ENCODE measurements around the gene SLC17A9.
"Not testable (repeated sequence)": the region's sequence is repeated elsewhere in the genome, so short reads cannot be mapped to it uniquely, and the experiment has no call there.

SLC17A9 gene

DNA sequence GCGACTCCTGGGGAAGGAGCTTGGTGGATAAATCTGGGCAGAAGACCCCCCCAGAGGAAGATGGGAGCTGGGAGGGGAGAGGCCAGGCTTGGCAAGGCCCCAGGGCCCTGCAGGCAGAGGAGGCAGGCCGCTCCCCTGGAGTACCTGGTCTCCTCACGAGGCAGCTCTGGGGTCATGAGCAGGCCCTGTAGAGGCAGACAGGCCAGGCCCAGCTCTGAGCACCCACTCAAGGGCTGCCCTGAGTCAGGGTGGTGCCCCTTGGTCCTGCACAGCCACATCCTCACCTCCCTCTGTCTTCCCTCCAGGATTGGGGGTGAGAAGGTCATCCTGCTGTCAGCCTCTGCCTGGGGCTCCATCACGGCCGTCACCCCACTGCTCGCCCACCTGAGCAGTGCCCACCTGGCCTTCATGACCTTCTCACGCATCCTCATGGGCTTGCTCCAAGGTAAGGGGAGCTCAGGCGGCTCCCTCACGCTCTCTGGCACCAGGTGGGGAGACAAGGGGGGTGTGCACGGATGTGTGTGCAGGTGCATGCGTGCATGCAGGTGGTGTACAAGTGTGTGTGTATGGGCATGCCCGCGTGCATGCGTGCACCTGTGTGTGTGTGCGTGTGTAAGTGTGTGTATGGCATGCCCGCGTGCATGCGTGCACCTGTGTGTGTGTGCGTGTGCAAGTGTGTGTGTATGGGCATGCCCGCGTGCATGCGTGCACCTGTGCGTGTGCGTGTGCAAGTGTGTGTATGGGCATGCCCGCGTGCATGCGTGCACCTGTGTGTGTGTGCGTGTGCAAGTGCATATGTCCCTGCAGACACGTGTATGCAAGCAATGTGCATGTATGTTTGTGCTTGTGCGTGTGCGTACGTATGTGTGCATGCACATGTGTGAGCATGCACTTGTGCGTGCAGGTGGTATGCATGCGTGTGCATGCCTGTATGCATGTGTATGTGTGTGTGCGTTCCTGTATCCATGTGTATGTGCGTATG is 4.9 kb downstream of the SLC17A9 start:
- no peak for DNase-seq (ENCODE audit: low read depth)

DNA sequence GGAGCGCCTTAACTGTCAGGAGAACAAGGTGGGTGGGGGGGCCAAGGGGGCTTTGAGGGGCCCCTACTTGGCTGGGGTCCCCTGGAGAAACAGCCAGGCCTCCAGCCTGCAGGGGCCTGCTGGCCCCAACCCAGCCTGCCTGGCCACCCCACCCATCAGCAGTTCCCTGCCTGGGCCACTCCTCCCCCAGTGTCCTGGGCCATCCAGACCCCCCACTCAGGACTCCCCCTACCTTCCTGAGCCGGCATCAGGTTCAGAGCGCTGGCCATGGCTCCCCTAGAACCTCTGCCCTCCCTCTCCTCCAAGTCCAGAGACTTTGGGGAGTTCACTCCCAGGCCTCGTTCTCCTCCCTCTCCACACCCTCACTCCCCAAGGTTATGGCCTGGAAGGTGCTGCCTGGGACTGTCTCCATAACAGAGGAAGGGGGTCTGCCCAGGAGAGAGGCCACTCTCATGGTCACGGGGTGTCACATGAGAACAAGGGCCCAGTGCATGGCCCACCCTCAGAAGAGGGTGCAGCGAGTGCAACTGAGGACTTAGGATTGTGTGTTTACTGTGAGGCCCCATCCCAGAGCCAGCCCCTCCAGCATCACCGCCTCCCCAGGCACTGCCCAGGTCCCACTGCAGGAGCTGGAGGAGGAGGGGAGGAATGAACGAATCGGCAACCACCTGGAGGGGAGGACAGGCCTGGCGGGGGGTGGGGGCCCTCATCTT is 6.0 kb downstream of the SLC17A9 start:
- DNase-seq (ENCODE audit: low read depth), result no peak

DNA sequence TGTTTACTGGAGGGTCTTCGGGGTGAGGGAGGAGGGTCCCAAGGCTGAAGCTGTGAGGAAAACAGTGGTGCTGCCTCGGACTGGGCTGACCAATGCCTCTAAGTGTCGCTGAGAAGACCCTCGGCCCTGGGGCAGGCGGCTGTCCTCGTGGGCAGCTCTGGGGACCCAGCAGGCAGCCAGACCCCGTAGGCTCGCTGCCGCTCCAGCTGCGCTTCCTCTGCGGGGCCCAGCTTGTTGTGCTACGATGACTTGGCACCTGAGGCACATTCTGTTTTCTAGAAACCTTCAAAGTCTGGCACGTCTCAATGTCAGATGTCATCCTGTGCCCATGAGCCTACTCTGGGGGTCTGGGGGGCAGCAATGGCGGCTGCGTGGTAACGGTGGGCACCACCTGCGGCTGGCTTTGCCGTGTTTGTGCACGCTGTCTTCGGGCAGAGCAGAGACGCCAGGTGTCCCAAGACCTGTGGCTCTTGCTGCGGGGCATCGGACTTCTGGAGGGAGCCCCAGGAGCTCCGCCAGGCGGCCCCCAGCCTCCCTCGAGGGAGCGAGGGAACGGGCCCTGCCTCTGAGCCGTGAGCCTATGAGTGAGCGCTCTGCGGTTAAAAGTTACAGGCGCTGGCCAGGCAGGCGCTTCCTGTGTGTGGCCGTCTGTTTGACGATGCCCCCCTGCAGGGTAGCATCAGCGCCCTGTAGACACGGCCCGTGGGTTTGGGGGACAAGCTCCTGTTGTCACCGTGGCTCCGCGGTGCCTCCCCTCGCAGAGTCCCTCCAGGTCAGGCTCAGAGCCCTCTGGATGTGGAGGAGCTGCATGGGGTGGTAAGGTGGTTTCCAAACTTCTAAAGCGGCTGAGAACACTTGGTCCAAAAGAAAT is 6.8 kb downstream of the SLC17A9 start:
- DNase-seq (ENCODE audit: low read depth), result no peak

DNA sequence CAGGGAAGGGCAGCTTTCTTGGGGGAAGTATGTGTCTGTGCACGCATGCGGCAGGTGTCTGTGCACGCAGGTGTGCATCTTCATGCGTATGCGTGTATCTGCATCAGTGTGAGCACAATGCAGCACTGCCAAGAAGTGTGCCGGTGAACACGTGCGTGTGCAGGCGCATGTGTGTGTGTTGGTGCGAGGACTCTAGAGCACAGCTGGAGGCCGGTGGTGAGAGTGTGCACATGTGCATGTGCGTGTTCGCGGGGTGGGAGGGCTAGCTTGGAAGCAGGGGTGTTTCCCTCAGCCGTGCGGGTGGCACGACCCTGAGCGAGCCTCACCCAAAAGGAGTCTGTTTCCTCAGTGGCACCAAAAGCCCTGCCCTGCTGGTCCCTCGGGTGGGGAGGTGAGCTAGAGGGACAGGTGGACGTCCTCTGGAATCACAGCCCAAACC is 7.5 kb downstream of the SLC17A9 start:
- no peak for DNase-seq (ENCODE audit: low read depth)

DNA sequence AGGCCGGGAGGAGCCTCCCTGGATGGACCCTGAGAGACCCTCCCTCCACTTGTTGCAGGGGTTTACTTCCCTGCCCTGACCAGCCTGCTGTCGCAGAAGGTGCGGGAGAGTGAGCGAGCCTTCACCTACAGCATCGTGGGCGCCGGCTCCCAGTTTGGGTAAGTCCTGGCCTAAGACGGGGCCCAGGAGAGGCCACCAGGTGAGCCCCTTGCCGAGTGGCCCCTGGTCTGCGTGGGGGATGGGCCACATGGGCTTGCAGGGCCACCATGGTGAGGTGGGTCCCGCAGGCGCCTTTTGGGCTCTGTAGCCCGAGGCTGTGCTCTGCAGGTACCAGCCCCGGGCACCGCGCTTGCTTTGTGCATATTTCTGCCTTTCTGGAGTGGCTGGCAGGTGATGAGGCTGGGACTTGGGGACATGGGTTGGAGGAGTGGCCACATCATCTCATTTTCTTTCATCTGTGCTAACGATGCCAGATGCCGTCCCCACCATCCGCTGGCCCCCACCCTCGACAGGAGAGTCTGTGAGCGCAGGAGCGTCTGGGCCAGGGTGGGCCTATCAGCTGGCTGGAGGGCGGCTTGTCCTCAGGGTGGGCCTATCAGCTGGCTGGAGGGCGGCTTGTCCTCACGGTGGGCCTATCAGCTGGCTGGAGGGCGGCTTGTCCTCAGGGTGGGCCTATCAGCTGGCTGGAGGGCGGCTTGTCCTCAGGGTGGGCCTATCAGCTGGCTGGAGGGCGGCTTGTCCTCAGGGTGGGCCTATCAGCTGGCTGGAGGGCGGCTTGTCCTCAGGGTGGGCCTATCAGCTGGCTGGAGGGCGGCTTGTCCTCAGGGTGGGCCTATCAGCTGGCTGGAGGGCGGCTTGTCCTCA is 8.2 kb downstream of the SLC17A9 start:
- not testable (repeated sequence) for DNase-seq (ENCODE audit: low read depth)

DNA sequence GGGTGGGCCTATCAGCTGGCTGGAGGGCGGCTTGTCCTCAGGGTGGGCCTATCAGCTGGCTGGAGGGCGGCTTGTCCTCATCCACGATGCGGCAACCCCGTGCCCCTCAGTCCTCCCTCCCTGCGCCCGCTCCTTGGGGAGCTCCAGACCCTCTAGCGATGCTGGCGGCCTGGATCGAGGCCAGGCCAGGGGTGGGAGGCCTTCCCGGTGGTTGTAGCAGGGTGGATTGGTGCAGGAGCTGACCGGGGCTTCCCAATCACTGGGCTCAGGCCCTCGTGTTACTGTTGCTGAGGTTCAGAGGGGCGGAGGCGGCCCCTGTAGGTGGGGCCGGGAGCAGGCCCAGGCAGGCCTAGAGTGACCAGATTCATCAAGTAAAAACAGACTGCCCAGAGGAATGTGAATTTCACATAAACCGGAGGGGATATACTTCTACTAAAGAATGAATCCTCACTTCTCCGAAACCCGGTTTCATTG is 8.8 kb downstream of the SLC17A9 start:
- DNase-seq (ENCODE audit: low read depth), result no peak

DNA sequence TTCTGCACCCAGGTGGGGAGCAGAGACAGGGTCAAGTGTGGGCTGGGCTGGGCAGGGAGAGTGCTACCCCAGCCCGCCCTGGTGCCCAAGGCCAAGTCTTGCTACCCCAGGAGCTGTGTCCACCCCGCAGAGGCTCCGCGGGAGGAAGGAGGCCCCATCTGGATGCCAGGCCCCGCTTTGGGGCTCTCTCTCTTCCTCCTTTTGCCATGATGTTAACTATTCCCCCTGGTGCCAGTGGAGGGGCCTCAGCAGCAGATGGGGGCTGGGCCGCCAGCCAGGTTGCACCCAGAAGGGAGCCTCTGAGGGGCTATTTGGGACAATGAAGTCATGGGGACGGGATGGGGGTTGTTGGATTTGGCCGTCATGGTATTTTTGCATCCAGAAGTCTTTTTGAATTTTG is 9.3 kb downstream of the SLC17A9 start:
- DNase-seq (ENCODE audit: low read depth), result no peak

DNA sequence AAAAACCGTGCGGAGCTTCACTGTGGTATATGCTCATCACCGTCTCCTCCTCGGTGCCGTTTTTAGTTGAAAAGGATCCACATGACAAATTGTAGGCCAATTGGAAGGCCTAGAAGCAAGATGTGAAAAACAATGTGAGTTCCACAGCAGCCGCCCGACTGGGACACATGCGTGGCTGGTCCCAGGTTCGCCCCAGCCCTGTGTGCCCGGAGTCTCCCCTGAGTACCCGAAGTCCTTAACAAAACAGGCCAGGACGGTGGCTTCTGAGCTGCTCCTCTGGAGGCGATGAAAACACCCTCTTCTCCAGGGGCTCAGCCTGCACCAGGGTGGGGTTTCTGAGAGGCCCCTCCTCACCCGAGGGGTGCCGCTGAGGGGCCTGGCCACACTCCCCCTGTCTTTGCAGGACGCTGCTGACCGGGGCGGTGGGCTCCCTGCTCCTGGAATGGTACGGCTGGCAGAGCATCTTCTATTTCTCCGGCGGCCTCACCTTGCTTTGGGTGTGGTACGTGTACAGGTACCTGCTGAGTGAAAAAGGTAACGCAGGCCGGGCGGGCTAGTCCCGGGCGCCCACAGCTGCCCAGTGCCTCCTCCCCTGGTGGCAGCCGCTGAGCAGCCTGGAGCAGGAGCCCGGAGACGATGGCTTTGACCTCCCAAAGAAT is 9.8 kb downstream of the SLC17A9 start:
- DNase-seq (ENCODE audit: low read depth), result no peak

DNA sequence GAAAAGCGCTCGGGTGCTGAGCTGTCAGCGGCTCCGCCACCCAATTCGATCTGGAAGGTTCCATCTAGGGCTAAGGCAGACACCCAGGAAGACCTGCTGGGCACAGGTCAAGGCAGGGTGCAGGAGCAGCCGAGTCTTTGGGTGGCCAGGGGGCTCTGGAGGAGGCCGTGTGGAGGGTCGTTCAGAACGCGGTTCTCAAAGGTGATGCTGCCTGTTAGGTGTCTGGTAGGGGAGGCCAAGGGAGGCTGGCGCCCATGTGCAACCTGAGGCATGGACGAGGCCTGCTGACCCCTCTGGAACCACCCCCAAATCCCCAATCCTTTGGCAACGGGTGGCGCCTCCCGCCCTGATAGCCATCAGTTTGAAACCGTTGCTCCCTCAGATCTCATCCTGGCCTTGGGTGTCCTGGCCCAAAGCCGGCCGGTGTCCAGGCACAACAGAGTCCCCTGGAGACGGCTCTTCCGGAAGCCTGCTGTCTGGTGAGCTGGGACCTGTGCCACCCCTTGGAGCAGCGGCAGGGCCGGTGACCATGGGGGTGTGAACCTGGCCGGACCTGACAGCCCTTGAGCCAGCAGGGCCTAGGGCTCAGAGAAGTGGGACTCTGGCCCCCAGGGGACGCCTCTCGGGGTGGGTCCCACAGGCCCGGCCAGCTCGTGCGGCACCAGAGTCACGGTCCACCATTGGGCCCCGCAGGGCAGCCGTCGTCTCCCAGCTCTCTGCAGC is 10.5 kb downstream of the SLC17A9 start:
- no peak for DNase-seq (ENCODE audit: low read depth)

DNA sequence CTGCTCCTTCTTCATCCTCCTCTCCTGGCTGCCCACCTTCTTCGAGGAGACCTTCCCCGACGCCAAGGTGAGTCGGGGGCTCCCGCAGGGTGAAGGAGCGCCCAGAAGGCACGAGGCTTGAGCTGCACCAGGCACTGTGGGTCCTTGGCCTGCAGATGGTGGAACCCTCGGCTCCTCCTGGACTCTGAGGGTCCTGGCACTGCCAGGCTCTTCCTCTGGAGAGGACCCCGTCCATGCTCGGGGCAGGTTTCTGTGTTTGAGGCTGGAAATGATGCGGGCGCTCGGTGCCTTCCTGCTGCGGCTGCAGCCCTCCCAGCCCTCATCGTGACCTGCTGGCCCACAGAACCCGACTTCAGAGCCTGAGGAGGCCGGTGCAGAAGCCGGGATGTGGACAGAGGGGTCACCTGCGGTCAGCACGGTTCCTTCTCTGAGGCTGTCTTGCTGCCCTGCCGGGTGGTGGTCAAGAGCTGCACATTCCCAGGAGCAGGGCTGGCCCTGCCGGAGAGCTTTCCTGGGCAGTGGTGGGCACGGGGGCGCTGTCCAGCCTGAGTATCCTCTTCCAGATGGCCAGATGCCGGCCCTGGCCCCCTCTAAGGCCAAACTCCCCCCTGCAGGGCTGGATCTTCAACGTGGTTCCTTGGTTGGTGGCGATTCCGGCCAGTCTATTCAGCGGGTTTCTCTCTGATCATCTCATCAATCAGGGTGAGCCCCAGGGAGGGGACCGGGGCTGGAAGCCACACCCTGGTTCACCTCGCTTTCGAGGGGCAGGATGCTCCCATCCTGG is 11.3 kb downstream of the SLC17A9 start:
- no peak for DNase-seq (ENCODE audit: low read depth)

DNA sequence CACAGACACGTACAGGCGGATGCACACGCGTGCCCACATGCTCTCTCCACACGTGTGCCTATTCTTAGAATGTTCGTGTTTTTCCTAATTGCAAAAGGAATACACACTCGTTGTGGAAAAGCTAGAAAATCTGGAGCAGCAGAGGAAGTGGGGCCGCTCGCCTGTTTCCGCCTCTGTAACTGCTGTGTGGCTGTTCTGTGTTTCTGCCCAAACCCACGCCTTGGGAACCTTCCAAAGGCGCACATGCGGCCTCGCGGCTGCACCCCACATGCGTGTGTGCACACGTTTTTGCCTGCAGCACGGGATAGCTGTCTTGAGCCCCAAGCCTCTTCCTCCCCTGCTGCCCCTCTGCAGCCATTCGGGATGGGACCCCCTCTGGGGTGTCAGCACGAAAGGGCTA is 12.2 kb downstream of the SLC17A9 start:
- DNase-seq (ENCODE audit: low read depth), result no peak

DNA sequence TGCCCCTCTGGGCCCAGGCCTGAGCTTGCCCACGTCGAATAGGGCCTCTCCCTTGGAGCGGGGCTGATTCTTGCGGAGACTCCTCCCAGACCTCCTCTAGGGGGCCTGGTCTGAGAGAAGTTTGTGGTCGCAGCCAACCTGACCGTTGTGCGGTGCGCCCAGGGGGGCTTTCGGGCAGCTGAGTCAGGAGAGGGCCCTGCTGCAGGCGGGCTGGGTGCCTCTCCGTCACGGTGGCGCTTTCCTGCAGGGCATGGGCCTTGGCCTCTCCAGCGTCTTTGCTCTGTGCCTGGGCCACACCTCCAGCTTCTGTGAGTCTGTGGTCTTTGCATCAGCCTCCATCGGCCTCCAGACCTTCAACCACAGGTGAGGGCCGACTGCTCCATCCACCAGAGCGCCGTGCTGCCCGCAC is 12.9 kb downstream of the SLC17A9 start:
- DNase-seq (ENCODE audit: low read depth), result no peak

DNA sequence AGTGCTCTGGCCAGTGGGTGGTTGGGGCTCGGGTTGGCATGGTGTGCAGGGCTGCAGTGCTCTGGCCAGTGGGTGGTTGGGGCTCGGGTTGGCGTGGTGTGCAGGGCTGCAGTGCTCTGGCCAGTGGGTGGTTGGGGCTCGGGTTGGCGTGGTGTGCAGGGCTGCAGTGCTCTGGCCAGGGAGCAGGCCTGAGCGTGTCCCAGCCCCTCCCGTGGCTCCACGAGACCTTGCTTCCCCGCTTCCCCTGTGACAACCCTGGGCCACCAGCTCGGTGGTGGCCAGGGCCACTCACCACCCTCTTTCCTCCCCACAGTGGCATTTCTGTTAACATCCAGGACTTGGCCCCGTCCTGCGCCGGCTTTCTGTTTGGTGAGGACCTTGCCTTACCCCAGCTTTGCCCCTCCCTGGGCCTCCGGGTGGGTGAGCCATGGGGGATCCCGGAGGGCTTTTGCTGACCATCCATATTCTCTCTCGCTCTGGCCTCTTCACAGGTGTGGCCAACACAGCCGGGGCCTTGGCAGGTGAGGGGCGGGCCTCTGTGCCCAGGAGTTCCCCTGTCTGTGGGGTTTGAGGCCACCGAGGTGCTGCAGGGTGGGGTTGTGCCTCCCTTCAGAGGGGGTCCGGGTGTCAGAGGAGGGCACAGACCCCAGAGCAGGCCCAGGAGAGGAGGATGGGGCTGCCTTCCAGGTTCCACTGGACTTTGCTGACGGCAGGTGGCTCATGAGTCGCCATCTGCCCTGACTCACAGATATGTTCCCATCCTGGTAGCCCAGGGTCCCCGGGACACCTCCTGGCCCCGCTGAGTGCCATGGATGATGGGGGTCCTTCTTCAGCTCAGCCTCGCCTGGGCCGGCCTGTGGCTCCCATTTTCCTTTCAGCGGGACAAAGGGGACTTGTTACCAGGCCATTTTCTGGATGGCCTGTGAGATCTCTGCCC is 14.0 kb downstream of the SLC17A9 start:
- DNase-seq (ENCODE audit: low read depth), result no peak

DNA sequence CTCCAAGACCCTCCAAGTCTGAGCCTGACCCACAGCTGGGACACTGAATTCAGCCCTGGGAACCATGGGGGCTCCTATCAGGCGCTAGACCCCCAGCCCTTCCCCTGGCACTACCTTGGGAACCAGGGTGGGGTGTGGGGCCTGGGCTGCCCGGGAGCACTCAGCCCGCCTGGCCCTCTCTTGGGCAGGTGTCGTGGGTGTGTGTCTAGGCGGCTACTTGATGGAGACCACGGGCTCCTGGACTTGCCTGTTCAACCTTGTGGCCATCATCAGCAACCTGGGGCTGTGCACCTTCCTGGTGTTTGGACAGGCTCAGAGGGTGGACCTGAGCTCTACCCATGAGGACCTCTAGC is 14.6 kb downstream of the SLC17A9 start:
- DNase-seq (ENCODE audit: low read depth), result no peak

DNA sequence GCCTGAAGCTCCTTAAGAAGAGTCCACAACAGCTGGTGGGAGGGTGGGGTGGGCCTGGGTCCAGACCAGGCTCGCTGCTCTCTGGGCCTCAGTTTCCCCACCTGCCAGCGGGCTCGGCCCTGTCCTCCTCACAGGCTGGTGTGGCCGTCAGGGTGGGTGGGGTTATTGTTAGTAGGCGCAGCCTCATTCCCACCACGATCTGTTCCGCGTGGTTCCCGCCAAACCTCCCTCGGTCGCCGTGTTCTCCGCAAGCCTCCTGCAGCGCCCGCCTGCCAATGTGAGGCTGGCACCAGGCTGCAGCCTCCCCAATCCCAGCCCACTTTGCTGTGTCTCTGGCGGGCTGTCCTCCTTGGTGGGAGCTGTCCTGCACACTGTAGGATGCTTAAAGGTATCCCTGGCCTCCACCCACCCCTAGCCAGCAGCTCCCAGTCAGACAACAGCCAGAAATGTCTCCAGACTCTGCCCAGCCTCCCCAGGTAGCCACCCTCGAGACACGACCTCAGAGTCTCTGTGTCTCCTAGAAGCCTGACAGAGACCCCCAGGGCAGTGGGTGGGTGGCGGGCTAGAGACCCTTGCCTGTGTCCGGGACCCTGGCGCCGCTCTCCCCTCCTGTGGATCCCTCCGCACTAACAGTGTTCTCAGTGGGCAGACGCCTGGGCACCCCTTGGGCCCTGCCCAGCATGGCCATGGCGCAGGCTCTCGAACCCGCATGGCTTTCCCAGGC is 15.3 kb downstream of the SLC17A9 start:
- DNase-seq (ENCODE audit: low read depth), result no peak

DNA sequence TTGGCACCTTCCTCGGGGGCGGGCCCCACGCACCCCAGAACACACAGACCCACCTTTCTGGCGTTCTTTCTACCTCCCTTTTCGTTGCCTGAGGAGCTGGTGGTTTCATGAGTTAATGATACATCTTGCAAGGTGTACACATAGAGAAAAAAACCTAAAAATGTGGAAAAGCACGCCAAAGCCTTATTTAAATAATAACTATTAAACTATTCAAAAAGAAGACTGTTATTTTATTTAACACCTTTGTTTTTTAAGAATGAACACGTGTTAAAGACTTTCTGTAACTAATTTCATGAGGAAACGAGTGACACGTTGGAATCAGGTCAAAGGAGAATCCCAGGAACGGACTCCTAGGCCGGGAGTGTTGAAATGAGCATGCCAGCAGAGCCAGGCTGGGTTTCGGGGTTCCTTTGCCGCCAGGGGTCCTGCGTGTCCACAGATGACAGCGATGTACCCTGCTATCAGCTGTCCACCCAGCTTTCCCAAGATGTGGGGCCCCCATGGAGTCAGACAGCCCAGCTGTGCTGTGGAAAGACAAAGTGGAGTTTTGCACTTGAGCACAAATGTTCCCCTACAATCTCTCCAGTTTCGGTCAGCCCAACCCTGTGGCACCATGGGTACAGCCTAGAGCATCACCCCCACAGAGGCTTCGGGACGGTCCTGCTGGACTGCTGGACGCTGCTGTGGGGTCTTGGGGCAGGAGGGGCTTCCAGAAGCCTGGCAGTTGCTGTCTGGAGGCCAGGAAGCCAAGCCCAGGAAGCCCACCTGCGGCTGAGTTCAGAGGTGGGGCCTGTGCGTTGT is 16.1 kb downstream of the SLC17A9 start:
- DNase-seq (ENCODE audit: low read depth), result no peak
